HCEC 1CT (cell line): ENCODE measurements around the gene OPCML.

Experiments used
- DNase-seq: peaks from one replicate; pipeline ENCODE4 v3.0.0-alpha.2; 2017

The OPCML gene

DNA sequence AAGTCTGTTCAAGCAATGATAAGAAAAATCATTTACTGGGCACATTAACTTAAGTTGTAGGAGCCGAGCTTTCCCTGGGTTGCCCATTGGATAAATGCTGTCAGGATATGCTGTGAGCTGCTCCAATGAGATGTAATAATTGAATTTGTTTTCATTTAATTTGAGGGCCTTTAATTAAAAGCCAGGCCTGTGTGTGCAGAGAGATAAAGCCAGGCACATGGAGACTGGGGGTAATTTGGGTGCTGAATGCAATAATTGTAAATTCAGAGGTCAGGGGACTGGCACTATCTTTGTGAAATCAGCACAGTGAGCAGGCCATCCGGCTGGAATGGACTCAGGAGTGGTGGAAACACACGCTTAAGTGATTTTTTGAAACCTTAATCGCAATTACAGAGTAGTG lies 125.8 kb downstream of the OPCML start:
- no peak for DNase-seq

DNA sequence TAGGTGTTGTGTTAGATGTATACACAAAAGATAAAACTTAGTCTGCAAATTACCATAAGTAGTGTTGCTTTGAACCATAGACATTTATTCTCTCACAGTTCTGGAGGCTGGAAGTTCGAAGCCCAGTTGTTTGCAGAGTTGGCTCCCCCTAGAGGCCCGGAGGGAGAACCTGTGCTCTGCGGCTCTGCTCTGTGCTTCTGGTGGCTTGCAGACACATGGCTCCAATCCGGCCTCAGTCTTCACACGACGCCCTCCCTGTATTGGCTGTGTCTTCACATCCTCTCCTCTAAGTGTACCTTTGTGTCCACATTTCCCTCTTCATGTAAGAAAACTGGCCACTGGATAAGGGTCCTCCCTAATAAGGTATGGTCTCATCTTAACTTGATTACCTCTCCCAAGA lies 128.4 kb downstream of the OPCML start:
- DNase-seq = no peak

GRCh38 chr11:133402551-133402950 lies 129.8 kb downstream of the OPCML start:
- no peak for DNase-seq

DNA sequence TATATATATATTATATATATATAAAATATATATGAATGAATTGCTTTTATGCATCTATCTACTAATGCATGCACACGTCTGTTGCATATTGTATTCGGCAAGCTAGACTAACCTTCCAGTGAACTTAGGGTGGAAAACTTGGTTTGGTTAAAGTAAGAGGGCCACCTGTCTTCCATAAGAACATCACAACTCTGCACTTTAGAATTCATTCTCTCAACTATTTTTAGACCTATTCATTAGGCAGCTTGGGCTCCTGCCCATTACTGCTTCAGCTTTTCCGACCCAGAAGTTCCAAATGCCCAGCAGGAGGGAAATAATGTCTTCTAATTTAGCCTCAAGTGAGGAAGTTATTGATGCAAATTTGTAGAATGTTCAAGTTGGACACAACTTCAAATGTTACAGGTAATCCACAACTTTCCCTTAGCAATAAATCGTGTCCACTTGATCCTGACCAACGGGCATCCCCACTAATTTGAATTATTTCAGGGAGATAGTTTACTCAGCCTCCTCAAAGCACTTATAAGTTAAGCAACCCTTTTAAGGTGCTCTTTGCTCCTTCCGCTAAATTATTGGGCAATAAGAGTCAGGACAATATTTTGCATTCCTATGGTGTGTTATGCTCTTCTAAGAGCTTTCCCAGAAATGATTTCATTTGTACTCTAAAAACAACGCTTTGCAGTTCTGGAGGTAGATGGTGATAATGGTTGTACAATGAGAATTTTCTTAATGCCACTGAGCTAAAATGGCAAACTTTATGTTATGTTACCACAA lies 132.3 kb downstream of the OPCML start:
- no peak for DNase-seq

GRCh38 chr11:133399294-133399693 lies 133.0 kb downstream of the OPCML start:
- DNase-seq = no peak

DNA sequence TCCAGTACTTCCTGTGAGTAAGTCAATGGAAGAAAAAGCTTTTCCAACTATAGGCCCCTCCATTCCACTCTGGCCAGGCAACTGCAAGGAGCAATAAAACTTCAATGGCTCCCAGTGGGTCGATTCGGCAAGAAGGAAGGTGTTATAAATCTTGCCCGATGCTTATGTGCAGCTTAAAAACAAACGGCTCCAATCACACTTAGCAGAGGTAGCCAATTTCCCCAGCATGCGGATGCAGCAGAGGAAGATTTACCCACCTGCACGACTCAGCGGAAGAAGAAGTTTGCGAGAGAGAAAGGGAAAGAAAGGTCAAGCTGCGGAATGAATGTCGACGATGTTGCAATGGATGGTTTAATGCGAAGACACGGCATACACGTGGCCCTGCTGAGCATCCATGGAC lies 141.5 kb downstream of the OPCML start:
- DNase-seq = no peak

GRCh38 chr11:133388975-133389568 lies 143.2 kb downstream of the OPCML start:
- no peak for DNase-seq

- DNase-seq = no peak
Measured at GRCh38 chr11:133388260-133388659, 144.0 kb downstream of the OPCML start.

DNA sequence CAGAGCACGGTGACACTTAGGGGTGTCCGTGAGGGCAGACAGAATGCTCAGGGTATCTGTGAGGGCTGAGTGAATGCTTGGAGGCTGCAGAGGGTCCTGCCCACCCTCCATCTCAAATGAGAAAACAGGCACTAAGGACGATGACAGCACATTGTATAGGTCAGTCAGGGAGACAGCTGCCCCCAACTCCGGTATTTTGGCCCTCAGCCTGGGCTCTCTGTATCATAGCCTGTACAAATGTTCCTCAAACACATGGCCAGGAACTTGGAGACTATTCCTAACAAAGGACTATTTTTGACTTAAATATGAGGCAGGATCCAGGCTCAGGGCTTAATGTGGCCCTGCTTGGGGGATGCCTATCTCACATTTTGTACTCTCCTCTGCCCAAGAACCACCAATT lies 145.4 kb downstream of the OPCML start:
- no peak for DNase-seq

DNA sequence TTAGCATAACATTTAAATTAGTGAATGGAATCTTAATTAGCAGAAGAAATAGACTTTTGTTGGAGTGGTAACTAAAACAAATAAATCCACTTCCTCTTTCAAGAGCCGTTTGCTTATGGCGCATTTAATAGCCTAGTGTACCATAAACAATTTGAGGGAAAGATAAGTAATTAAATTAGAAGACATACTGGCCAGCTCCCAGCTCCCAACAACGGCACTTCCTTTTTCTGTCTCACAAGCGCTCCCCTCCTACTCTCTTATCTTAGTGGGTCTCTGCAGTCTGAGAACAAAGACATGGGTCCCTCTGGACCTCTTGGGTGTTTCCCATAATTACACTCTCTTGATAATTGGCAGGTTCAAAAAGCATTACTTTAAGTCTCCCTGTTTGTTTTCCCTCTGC lies 146.0 kb downstream of the OPCML start:
- no peak for DNase-seq

DNA sequence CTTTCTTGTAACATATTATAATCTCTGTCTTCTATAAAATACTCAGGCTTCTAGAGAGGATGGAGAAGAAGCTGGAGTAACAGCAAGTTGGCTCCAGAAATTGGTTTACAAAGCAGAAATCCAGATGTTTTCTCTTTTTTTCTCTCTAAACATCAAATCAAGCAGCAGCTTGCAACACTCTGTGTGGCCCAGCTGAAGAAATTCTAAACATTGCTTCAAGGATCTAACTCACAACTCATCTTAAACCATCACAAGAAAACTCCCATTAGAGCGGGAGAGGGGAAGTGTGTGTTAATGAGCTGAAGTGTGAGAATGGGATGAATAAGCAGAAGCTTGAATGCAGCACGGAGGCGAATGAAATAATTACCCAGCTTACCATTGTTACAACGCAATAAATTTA lies 146.5 kb downstream of the OPCML start:
- DNase-seq = no peak

DNA sequence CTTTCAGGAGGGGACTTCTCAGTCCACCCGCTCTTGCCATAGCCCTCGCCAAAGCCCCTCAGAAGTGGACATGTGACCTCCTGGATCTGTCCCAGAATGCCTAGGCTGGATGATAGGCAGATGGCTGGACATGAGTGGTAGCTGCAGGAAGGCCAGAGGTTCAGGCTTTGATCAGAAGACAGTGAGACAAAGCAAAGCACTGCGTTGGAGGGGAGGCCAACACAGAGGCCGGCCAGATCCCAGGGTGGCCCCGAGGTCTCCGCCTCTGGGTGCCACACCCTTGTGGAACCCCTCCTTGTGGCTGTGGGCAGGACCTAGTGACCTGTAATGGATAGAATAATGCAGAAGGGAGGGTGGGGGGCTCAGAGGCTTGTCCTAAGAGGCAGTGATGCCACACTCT lies 147.6 kb downstream of the OPCML start:
- no peak for DNase-seq

DNA sequence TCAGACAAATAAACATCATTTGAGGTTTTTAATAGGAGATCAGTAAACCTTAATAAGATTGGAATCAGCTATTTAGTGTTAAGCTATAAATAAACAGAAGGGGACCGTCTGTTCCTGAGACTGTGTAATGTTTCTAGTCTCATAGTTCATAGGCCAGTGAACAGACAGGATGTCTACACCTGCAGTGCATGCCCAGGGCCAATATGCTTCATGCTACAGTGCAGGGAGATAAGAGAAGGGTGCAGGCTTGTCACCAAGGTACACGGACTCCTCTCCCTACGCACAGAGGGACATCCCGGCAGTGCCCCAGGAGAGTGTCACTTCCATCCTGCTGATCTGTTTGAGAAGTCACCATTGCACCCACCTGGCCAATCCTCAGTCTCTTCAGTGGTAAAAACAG lies 148.6 kb downstream of the OPCML start:
- no peak for DNase-seq

GRCh38 chr11:133383201-133383600 lies 149.1 kb downstream of the OPCML start:
- no peak for DNase-seq

GRCh38 chr11:133382131-133382812 lies 150.0 kb downstream of the OPCML start:
- DNase-seq = no peak

- DNase-seq = no peak
Measured at GRCh38 chr11:133381761-133382130, 150.6 kb downstream of the OPCML start.

- no peak for DNase-seq
Measured at GRCh38 chr11:133366147-133366546, 166.2 kb downstream of the OPCML start.

- DNase-seq = no peak
Measured at GRCh38 chr11:133362916-133363315, 169.4 kb downstream of the OPCML start.

DNA sequence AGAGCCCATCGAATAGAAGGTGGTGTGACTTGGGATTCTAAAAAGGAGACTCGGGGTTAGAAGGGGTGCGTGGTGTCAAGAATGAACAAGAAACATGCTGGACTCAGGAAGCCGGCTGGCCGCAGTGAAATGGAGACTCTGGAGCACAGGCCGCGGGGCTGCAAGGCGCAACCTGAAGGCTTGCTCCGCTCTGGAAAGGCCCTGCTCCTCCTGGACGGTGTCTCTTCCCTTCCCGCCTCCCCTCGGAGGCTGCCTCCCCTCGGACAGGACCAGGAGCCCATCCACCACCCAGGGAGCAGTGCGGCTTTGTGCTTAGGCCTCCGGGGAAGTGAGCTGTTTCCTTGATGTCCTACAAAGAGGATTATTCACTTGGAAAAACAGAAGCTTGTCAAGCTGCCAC lies 170.1 kb downstream of the OPCML start:
- no peak for DNase-seq

DNA sequence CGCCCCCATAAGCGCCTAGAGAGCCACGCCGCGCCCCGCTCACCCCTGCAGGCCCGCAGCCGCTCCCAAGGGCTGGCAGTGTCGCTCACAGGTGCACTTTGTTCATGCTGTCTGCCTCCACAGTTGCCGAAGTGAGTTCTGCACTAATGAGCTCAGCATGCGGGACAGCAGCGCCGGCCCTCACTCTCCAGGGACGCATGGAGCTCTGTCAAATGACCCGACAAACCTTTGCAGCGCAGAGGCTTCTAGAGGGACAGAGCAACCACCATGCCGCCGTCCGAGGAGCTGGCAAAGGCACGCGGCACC lies 170.7 kb downstream of the OPCML start:
- no peak for DNase-seq

GRCh38 chr11:133360860-133361688 lies 171.2 kb downstream of the OPCML start:
- DNase-seq = no peak

DNA sequence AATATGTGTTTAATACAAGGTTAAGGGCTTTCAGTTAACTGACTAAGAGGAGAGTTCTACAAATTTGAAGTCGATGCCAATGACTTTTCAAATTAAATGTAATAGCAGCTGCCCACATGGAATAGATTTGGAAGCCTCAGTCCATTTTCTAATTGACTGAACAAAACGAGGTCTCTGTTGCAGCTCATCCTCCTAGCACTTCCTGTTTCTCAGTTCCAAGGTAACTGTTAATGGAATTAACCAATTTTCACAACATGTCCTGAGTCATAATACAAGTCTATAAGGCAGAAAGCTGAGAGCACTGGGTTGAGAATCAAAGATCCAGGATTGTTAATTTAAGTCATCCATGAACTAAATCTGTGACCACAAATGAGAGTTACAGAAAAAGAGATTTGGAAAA lies 177.2 kb downstream of the OPCML start:
- DNase-seq = no peak

DNA sequence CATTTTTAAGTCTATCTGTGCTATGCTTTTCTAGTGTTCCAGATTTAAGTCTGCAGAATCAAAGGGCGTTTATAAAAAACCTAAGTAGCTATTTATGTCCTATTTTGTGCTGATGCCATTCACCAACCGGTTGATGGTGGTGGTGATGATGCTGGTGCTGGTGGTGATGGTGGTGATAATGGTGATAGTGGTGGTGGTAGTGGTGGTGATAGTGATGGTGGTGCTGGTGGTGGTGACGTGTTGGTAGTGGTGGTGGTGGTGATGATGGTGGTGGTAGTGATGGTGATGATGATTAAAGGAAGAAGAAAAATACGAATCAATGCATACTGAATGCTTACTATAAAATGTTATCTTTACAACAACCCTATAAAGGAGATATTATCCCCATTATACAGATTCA lies 178.2 kb downstream of the OPCML start:
- no peak for DNase-seq

DNA sequence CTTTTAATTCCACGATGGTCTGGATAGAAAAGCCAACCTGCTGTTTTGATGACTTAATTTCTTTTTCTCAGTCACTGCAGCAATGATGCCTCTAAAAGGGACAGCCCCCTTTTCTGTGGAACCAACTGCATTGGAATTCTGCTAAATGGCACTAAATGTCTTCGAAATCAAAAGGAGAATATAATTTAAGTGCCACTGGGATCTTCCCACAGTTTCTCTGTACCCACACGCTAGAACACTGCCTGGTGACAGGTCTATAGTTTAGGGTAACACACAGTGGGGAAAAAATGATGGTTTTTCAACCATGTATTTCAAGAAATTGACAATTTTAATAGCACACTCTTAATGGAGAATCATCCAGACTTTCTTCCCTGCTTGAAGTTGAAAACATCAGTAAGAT lies 182.3 kb downstream of the OPCML start:
- no peak for DNase-seq
